Endodermal cell (in vitro differentiated cells): ENCODE measurements around the gene EML4. TPM values are rescaled to one million over a fixed set of nuclear protein-coding genes. Genes with fewer than 3 reads are reported as not detected.
A peak's percentile ranks its signal among the peaks of the same experiment; 100 is the strongest.
"Not testable (repeated sequence)": the region's sequence is repeated elsewhere in the genome, so short reads cannot be mapped to it uniquely, and the experiment has no call there.

Experiments
- DNase-seq: peaks from one replicate; pipeline ENCODE4 v3.0.0-alpha.2; 2017
- H3K27ac ChIP-seq: 2 replicates; pipeline ENCODE4 v1.5.1; 2013; ENCODE audit warnings: mild to moderate bottlenecking, low read depth, low read length, moderate library complexity
- H3K27me3 ChIP-seq: 2 replicates; pipeline ENCODE4 v1.6.1; 2013; ENCODE audit warnings: mild to moderate bottlenecking, low read length, moderate library complexity; ENCODE audit not compliant: insufficient read depth, control insufficient read depth, poor library complexity, severe bottlenecking
- H3K36me3 ChIP-seq: 2 replicates; pipeline ENCODE4 v1.7.0; 2013; ENCODE audit warnings: mild to moderate bottlenecking, low read length, moderate library complexity; ENCODE audit not compliant: control insufficient read depth, insufficient read depth
- H3K4me1 ChIP-seq: one replicate; pipeline ENCODE4 v1.7.0; 2013; ENCODE audit warnings: low read length; ENCODE audit not compliant: control insufficient read depth, insufficient read depth
- H3K4me3 ChIP-seq: 2 replicates; pipeline ENCODE4 v1.5.1; 2013; ENCODE audit warnings: mild to moderate bottlenecking, low read length, moderate library complexity
- H3K9ac ChIP-seq: 2 replicates; pipeline ENCODE4 v1.6.1; 2013; ENCODE audit warnings: mild to moderate bottlenecking, low read length, moderate library complexity; ENCODE audit not compliant: poor library complexity, severe bottlenecking; ENCODE audit errors: extremely low read depth
- H3K9me3 ChIP-seq: 2 replicates; pipeline ENCODE4 v1.6.1; 2013; ENCODE audit warnings: mild to moderate bottlenecking, low read length, moderate library complexity; ENCODE audit not compliant: control insufficient read depth
- H3K27ac Mint-ChIP-seq: 2 replicates; pipeline ENCODE4 v1.8.0; 2020; ENCODE audit warnings: mixed read lengths
- H3K27me3 Mint-ChIP-seq: 2 replicates; pipeline ENCODE4 v1.8.0; 2021; ENCODE audit warnings: mild to moderate bottlenecking, mixed read lengths; ENCODE audit not compliant: insufficient read depth
- H3K36me3 Mint-ChIP-seq: 2 replicates; pipeline ENCODE4 v1.8.0; 2020; ENCODE audit warnings: low read depth, mixed read lengths
- H3K4me1 Mint-ChIP-seq: 2 replicates; pipeline ENCODE4 v1.8.0; 2020; ENCODE audit warnings: mixed read lengths
- H3K4me3 Mint-ChIP-seq: 2 replicates; pipeline ENCODE4 v1.8.0; 2020; ENCODE audit warnings: mild to moderate bottlenecking, moderate library complexity, mixed read lengths
- H3K9me3 Mint-ChIP-seq: 2 replicates; pipeline ENCODE4 v1.8.0; 2020; ENCODE audit warnings: mild to moderate bottlenecking, mixed read lengths
- WGBS, 2 experiments: methylation state at CpG; one replicate each; pipeline versions ENCODE4 v1.1.5 to v1.1.7; 2013; ENCODE audit warnings: missing lambda C conversion rate in 2 of 2, mixed read lengths in 1 of 2; ENCODE audit not compliant: insufficient coverage in 1 of 2, insufficient read length in 1 of 2; 5-methylcytosine and 5-hydroxymethylcytosine counted together
- total RNA-seq, 2 donors: library from RNA; stranded (reverse); fragmentation: NEBNext Ultra II Directional in 1 of 2; extraction: Animal tissue kit (Norgen Biotek cat#: 25700) in 1 of 2; gene quantifications; 2 replicates in 1 of 2; 3 replicates in 1 of 2; pipeline ENCODE4 v1.2.1, GENCODE V29; 2021
- TF ChIP-seq, protein P1 (sequence below): fragments of 200-600 bp; sonication (generic); conservative IDR thresholded peaks from 2 replicates; pipeline ENCODE4 v1.5.0; 2021; ENCODE audit warnings: antibody characterized with exemption, mild to moderate bottlenecking

The EML4 gene
- total RNA-seq, 2 donors from 2014 or later, result 84.6 to 90.9 TPM

DNA sequence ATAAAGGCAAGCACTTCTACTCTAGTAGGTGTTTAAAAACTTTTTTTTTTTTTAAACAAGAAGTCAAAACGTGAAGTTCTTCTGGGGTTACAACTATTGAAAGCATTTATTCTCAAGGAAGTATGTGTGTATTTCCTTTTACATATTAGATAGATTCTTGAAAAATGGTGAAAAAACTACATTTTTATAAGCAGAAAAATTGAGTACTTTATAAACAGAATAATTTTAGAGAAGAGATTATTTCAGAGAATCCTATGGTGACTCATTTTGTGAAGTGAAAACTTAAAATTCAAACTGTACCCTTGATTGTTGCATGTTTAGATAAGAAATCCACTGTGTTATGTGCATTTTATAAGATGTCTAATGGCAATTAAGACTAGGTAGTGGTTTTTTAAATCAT, 2.9 kb downstream of the EML4 start:
- Histone ChIP-seq H3K4me3 (peak overlapping the region; percentile 93), H3K9me3 (no peaks in the 10 kb centered on the region), H3K27me3 (no peaks in the 10 kb centered on the region), H3K9ac (no peak overlapping the region), H3K4me1 (peaks cover 4% of the 10 kb centered on the region), H3K36me3 (no peaks in the 10 kb centered on the region), H3K27ac (no peak overlapping the region)
- TF ChIP-seq, protein P1, sequence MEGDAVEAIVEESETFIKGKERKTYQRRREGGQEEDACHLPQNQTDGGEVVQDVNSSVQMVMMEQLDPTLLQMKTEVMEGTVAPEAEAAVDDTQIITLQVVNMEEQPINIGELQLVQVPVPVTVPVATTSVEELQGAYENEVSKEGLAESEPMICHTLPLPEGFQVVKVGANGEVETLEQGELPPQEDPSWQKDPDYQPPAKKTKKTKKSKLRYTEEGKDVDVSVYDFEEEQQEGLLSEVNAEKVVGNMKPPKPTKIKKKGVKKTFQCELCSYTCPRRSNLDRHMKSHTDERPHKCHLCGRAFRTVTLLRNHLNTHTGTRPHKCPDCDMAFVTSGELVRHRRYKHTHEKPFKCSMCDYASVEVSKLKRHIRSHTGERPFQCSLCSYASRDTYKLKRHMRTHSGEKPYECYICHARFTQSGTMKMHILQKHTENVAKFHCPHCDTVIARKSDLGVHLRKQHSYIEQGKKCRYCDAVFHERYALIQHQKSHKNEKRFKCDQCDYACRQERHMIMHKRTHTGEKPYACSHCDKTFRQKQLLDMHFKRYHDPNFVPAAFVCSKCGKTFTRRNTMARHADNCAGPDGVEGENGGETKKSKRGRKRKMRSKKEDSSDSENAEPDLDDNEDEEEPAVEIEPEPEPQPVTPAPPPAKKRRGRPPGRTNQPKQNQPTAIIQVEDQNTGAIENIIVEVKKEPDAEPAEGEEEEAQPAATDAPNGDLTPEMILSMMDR, result no peak
- 0% methylated on average over 1 of the region's 1 CpG; no CpG with 5 or more reads in 1 of the 2 experiments for WGBS, 2 experiments
- Mint-ChIP-seq H3K27ac (no peak overlapping the region), H3K4me3 (no peak overlapping the region), H3K9me3 (no peaks in the 10 kb centered on the region), H3K36me3 (peaks cover 4% of the 10 kb centered on the region), H3K27me3 (no peaks in the 10 kb centered on the region), H3K4me1 (peaks cover 4% of the 10 kb centered on the region)
- no peak for DNase-seq

DNA sequence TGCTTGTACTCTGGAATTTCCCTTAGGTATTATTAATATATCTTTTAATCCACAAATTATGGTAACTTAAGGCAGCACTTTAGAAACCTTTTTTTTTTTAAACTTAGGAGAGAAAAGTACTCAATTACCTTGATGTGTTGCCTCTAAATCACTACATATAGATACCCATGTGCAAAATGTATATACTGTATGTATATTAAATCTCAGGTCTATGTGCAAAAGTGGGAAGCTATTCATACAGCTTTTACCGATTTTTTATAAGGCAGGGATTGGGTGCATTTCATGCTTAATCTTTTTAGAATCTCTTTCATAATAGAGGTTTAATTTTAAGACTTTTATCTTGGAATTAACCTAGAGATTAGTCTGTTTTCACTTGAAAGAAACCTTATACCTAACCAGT, 3.4 kb downstream of the EML4 start:
- H3K9me3 Mint-ChIP-seq, result no peaks in the 10 kb centered on the region
- no peak overlapping the region for H3K9ac ChIP-seq
- WGBS, 2 experiments, result 100% methylated on average over 1 of the region's 1 CpG; no CpG with 5 or more reads in 1 of the 2 experiments
- H3K27me3 Mint-ChIP-seq, result no peaks in the 10 kb centered on the region
- peak overlapping the region; percentile 93 for H3K4me3 ChIP-seq
- no peak overlapping the region for H3K27ac ChIP-seq
- no peaks in the 10 kb centered on the region for H3K9me3 ChIP-seq
- TF ChIP-seq, protein P1, result no peak
- peaks cover 4% of the 10 kb centered on the region for H3K36me3 Mint-ChIP-seq
- no peak overlapping the region for H3K4me3 Mint-ChIP-seq
- H3K4me1 Mint-ChIP-seq, result peaks cover 4% of the 10 kb centered on the region
- H3K36me3 ChIP-seq, result no peaks in the 10 kb centered on the region
- H3K27ac Mint-ChIP-seq, result no peak overlapping the region
- peaks cover 4% of the 10 kb centered on the region for H3K4me1 ChIP-seq
- H3K27me3 ChIP-seq, result no peaks in the 10 kb centered on the region
- DNase-seq, result no peak

DNA sequence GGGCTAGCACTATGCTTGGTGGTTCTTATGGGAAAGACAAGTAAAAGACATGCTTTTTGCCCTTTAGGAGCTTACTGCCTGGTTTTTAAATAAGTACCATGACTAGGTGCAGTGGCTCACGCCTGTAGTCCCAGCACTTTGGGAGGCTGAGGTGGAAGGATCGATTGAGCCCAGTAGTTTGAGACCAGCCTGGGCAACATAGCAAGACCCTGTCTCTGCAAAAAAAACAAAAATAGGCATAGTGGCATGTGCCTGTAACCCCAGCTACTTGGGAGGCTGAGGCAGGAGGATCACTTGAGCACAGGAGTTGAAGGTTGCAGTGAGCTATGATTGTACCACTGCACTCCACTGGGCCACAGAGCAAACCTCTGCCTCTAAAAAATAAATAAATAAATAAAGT, 4.3 kb downstream of the EML4 start:
- DNase-seq, H3K36me3 ChIP-seq, H3K27ac ChIP-seq, H3K4me1 ChIP-seq, H3K27me3 ChIP-seq, H3K9me3 Mint-ChIP-seq, H3K4me3 Mint-ChIP-seq, H3K4me1 Mint-ChIP-seq, H3K9me3 ChIP-seq, H3K27ac Mint-ChIP-seq, H3K36me3 Mint-ChIP-seq, H3K9ac ChIP-seq, H3K27me3 Mint-ChIP-seq: not testable (repeated sequence)
- H3K4me3 ChIP-seq, result peak overlapping the region; percentile 93
- 93 to 100% methylated on average over 1 to 2 of the region's 2 CpGs for WGBS, 2 experiments
